ENCODE data around the gene CEP57. TPM values are rescaled to one million over a fixed set of nuclear protein-coding genes. Genes with fewer than 3 reads are reported as not detected.
A peak's percentile ranks its signal among the peaks of the same experiment; 100 is the strongest.

The CEP57 gene
- total RNA-seq (55.8 and 59.1 TPM in 2 replicates), polyA plus RNA-seq (30.6 and 37.0 TPM in 2 replicates), polyA minus RNA-seq (ENCODE audit: low replicate concordance) (1.3 and 4.2 TPM in 2 replicates)
- 17.1 and 23.1 TPM in 2 replicates for polyA plus RNA-seq (2012)

DNA sequence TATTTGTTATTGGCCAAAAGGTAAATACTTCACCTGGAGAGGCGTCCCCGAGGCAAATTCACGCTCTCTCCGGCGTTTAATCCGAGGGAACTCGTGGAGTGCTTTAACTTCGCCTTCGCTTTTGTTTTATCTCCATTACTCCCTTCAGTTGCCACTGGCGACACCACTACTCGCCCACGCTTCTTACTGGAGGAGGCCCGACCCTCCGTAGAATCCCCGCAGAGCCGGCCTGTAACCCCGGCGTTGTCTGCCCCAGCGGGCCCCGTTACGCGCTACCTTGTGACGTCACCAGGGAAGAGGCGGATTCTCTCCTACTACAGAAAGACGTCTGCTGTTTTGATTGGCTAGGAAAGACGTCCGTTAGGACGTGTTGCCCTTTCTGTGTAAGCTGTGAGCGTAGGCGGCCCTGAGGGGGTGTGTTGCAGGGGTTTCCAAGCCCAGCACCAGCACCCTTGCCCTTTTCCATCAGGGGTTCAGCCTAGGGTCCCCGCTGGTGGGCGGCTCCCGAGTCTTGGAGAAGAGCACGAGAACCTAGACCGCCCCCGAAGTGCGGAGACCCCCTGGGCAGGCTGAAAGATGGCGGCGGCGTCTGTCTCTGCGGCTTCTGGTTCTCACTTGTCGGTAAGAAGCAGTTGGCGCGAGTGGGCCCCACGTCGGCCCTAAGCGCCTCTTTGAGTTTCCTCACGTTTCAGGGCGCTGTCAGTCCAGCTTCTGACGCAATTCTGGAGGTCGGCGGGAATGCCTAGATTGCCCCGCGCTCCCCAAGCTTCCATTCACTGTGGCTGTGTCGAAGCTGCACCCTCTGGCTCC is at the start of gene CEP57:
Gene CEP57 (plus strand): TSS at position 376 of the 810 bp plus-strand sequence. CDS start 201 bp downstream, at position 577.
- Histone ChIP-seq H3K27ac (ENCODE audit: insufficient read depth, low read length) (peak within 1 kb of the TSS; percentile 100), H3K4me3 (replicated peaks in 1 of 4; ENCODE audit: control extremely low read depth in 1 of 4, insufficient read depth in 1 of 4, low read depth in 3 of 4, low read length in 4 of 4) (peak within 1 kb of the TSS; percentile 90 to 95 (median 92)), H2AFZ (ENCODE audit: low read length) (peak within 1 kb of the TSS; percentile 83), H3K36me3 (ENCODE audit: control insufficient read depth, insufficient read depth, low read length) (no peaks in the 10 kb centered on the region), H3K9ac (ENCODE audit: insufficient read depth, low read length) (peak within 1 kb of the TSS; percentile 99), H3K79me2 (ENCODE audit: control insufficient read depth, insufficient read depth, low read length) (peaks cover 45% of the 10 kb centered on the region), H3K9me3 (ENCODE audit: control insufficient read depth, insufficient read depth, low read depth, low read length) (no peaks in the 10 kb centered on the region), H4K20me1 (ENCODE audit: control insufficient read depth, extremely low read depth, insufficient read depth, low read length) (no peaks in the 10 kb centered on the region), H3K27me3 (ENCODE audit: control insufficient read depth, insufficient read depth, low read length) (no peaks in the 10 kb centered on the region), H3K4me1 (ENCODE audit: control insufficient read depth, extremely low read depth, insufficient read depth, low read length) (peaks cover 2% of the 10 kb centered on the region), H3K4me2 (ENCODE audit: extremely low read depth, insufficient read depth, low read length) (peak within 1 kb of the TSS; percentile 96)
- TF ChIP-seq, protein P1, sequence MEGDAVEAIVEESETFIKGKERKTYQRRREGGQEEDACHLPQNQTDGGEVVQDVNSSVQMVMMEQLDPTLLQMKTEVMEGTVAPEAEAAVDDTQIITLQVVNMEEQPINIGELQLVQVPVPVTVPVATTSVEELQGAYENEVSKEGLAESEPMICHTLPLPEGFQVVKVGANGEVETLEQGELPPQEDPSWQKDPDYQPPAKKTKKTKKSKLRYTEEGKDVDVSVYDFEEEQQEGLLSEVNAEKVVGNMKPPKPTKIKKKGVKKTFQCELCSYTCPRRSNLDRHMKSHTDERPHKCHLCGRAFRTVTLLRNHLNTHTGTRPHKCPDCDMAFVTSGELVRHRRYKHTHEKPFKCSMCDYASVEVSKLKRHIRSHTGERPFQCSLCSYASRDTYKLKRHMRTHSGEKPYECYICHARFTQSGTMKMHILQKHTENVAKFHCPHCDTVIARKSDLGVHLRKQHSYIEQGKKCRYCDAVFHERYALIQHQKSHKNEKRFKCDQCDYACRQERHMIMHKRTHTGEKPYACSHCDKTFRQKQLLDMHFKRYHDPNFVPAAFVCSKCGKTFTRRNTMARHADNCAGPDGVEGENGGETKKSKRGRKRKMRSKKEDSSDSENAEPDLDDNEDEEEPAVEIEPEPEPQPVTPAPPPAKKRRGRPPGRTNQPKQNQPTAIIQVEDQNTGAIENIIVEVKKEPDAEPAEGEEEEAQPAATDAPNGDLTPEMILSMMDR (conservative IDR thresholded peaks at IDR 0.05 in 1 of 2, IDR thresholded peaks at IDR 0.05 in 1 of 2; ENCODE audit: low read depth in 1 of 2, low read length in 2 of 2): no peak
- no peak for TF ChIP-seq EZH2 (IDR thresholded peaks at IDR 0.05; ENCODE audit: low read length, missing control alignments)
- DNase-seq (ENCODE audit: low read depth in 2 of 2): peak; percentile 99

DNA sequence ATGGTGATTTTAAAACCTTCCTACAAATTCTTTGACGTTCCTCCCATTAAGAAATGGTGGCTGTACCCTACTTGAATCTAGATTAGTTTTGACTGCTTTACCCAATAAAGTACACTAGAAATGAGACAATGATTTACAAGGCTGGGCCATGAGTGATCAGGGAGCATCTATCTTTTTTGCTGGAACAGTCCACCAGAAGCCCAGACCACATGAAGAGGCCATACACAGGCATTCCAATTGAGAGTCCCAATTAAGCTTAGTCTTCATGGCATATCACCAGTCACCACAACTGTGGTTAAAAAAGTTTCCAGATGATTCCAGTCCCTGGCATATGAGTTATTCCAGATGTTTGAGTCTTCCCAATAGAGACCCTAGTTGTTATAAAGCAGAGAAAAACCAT is 40.2 kb upstream of the CEP57 start:
- Histone ChIP-seq H2AFZ (ENCODE audit: low read length) (no peak overlapping the region), H3K9ac (ENCODE audit: insufficient read depth, low read length) (no peak overlapping the region), H3K4me2 (ENCODE audit: extremely low read depth, insufficient read depth, low read length) (no peak overlapping the region), H3K27me3 (ENCODE audit: control insufficient read depth, insufficient read depth, low read length) (no peaks in the 10 kb centered on the region), H3K36me3 (ENCODE audit: control insufficient read depth, insufficient read depth, low read length) (no peaks in the 10 kb centered on the region), H3K4me3 (replicated peaks in 1 of 4; ENCODE audit: control extremely low read depth in 1 of 4, insufficient read depth in 1 of 4, low read depth in 3 of 4, low read length in 4 of 4) (no peak overlapping the region), H3K79me2 (ENCODE audit: control insufficient read depth, insufficient read depth, low read length) (no peaks in the 10 kb centered on the region), H3K4me1 (ENCODE audit: control insufficient read depth, extremely low read depth, insufficient read depth, low read length) (no peaks in the 10 kb centered on the region), H4K20me1 (ENCODE audit: control insufficient read depth, extremely low read depth, insufficient read depth, low read length) (no peaks in the 10 kb centered on the region), H3K9me3 (ENCODE audit: control insufficient read depth, insufficient read depth, low read depth, low read length) (no peaks in the 10 kb centered on the region), H3K27ac (ENCODE audit: insufficient read depth, low read length) (no peak overlapping the region)
- DNase-seq (ENCODE audit: low read depth in 2 of 2): no peak
- TF ChIP-seq, protein P1 (conservative IDR thresholded peaks at IDR 0.05 in 1 of 2, IDR thresholded peaks at IDR 0.05 in 1 of 2; ENCODE audit: low read depth in 1 of 2, low read length in 2 of 2): no peak
- TF ChIP-seq EZH2 (IDR thresholded peaks at IDR 0.05; ENCODE audit: low read length, missing control alignments): no peak

DNA sequence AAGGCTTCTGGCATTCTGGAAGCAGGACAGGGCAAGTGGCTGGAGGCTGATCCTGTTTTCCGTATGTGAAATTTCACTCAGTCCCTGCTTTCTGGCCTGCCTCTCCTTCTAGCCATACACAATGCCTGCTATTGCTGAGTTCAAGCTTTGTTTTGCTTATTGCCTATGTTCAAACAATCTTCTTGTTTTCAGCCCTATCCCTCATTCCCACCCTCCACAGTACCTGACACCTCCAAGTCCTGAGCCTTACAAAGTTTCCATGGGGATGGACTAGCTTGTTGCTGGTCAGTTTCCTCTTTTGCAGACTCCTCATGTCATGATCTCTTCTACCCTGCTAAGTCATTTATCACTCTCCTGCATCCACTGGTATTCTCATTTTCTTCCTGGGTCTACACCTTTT is 38.8 kb upstream of the CEP57 start:
- DNase-seq (ENCODE audit: low read depth in 2 of 2): no peak
- no peak overlapping the region for H3K4me3 ChIP-seq (replicated peaks in 1 of 4; ENCODE audit: control extremely low read depth in 1 of 4, insufficient read depth in 1 of 4, low read depth in 3 of 4, low read length in 4 of 4)
- H3K36me3 ChIP-seq (ENCODE audit: control insufficient read depth, insufficient read depth, low read length): no peaks in the 10 kb centered on the region
- H3K4me1 ChIP-seq (ENCODE audit: control insufficient read depth, extremely low read depth, insufficient read depth, low read length): no peaks in the 10 kb centered on the region
- no peak overlapping the region for H3K4me2 ChIP-seq (ENCODE audit: extremely low read depth, insufficient read depth, low read length)
- H3K27me3 ChIP-seq (ENCODE audit: control insufficient read depth, insufficient read depth, low read length): no peaks in the 10 kb centered on the region
- H3K9ac ChIP-seq (ENCODE audit: insufficient read depth, low read length): no peak overlapping the region
- H3K9me3 ChIP-seq (ENCODE audit: control insufficient read depth, insufficient read depth, low read depth, low read length): no peaks in the 10 kb centered on the region
- no peak overlapping the region for H3K27ac ChIP-seq (ENCODE audit: insufficient read depth, low read length)
- no peak overlapping the region for H2AFZ ChIP-seq (ENCODE audit: low read length)
- TF ChIP-seq, protein P1 (conservative IDR thresholded peaks at IDR 0.05 in 1 of 2, IDR thresholded peaks at IDR 0.05 in 1 of 2; ENCODE audit: low read depth in 1 of 2, low read length in 2 of 2): no peak
- no peak for TF ChIP-seq EZH2 (IDR thresholded peaks at IDR 0.05; ENCODE audit: low read length, missing control alignments)
- no peaks in the 10 kb centered on the region for H3K79me2 ChIP-seq (ENCODE audit: control insufficient read depth, insufficient read depth, low read length)
- no peaks in the 10 kb centered on the region for H4K20me1 ChIP-seq (ENCODE audit: control insufficient read depth, extremely low read depth, insufficient read depth, low read length)

Data from fibroblast of lung (primary cell).